Activated CD4-positive, alpha-beta memory T cell treated with anti-CD3 and anti-CD28 coated beads for 36 hours (primary cell): ENCODE data around the gene PACS1. TPM values are rescaled to one million over a fixed set of nuclear protein-coding genes. Genes with fewer than 3 reads are reported as not detected.

Experiments
- CTCF ChIA-PET: fragments of 350-600 bp; sonication (Branson Sonifier 250); formaldehyde crosslinking; loops from one replicate; lab custom pipeline; 2021; ENCODE audit warnings: antibody characterized with exemption, inconsistent platforms; lab: Charles Lee
- POLR2A ChIA-PET: fragments of 350-600 bp; sonication (Branson Sonifier 250); formaldehyde crosslinking; loops from one replicate; lab custom pipeline; 2021; ENCODE audit warnings: antibody characterized with exemption; lab: Charles Lee
- DNase-seq: peaks from one replicate; pipeline ENCODE4 v3.0.0-alpha.2; 2020
- H3K27ac Mint-ChIP-seq: one replicate; pipeline ENCODE4 v1.8.0; 2021; ENCODE audit warnings: mixed read lengths
- H3K27me3 Mint-ChIP-seq: one replicate; pipeline ENCODE4 v1.8.0; 2021; ENCODE audit warnings: mixed read lengths
- H3K36me3 Mint-ChIP-seq: one replicate; pipeline ENCODE4 v1.8.0; 2021; ENCODE audit warnings: mixed read lengths
- H3K4me1 Mint-ChIP-seq: one replicate; pipeline ENCODE4 v1.8.0; 2021; ENCODE audit warnings: low read depth, mixed read lengths
- H3K4me3 Mint-ChIP-seq: one replicate; pipeline ENCODE4 v1.8.0; 2021; ENCODE audit warnings: mild to moderate bottlenecking, mixed read lengths
- H3K9me3 Mint-ChIP-seq: one replicate; pipeline ENCODE4 v1.8.0; 2021; ENCODE audit warnings: mixed read lengths
- intact Hi-C: fragments of 100-400 bp; cut with micrococcal nuclease; formaldehyde crosslinking; loops from one replicate; pipeline ENCODE4 v1.15.1; 2023
- total RNA-seq, 2 experiments: library from RNA; stranded (reverse); gene quantifications; one replicate each; pipeline ENCODE4 v1.2.3, GENCODE V29; 2021

The PACS1 gene
- total RNA-seq, 2 experiments from 2014 or later, result 82.0 to 84.1 TPM

- DNase-seq, result no peak
- Mint-ChIP-seq H3K36me3 (no peaks in the 10 kb centered on the region), H3K4me1 (peaks cover 14% of the 10 kb centered on the region), H3K9me3 (no peaks in the 10 kb centered on the region), H3K4me3 (no peak overlapping the region), H3K27ac (no peak overlapping the region), H3K27me3 (peaks cover 2% of the 10 kb centered on the region)
- intact Hi-C loops, result no loop called here
- ChIA-PET POLR2A (no interaction called here), CTCF (interaction anchor here (1.1 to 4.4 kb wide), 2 partner anchors 9 to 20 kb away, joined by 5 to 36 read pairs; partner anchors contain the start of gene SF3B2)
Measured at GRCh38 chr11:66042227-66042995, 27.7 kb upstream of the PACS1 start.

GRCh38 chr11:66042996-66043906 lies 26.8 kb upstream of the PACS1 start:
- POLR2A ChIA-PET, result no interaction called here
- Mint-ChIP-seq H3K9me3 (no peaks in the 10 kb centered on the region), H3K27ac (no peak overlapping the region), H3K36me3 (no peaks in the 10 kb centered on the region), H3K27me3 (peaks cover 2% of the 10 kb centered on the region), H3K4me1 (peaks cover 14% of the 10 kb centered on the region), H3K4me3 (no peak overlapping the region)
- intact Hi-C loops, result no loop called here
- CTCF ChIA-PET, result interaction anchor here (0.8 to 4.4 kb wide), 7 partner anchors 9 to 52 kb away, joined by 3 to 36 read pairs (median 10); partner anchors contain the start of gene SF3B2
- no peak for DNase-seq

GRCh38 chr11:66044757-66045156 lies 25.3 kb upstream of the PACS1 start:
- DNase-seq, result peak; percentile 57
- Mint-ChIP-seq H3K4me3 (peak overlapping the region; percentile 34), H3K27ac (peak overlapping the region; percentile 82), H3K27me3 (peaks cover 5% of the 10 kb centered on the region), H3K4me1 (peaks cover 21% of the 10 kb centered on the region), H3K9me3 (no peaks in the 10 kb centered on the region), H3K36me3 (no peaks in the 10 kb centered on the region)
- POLR2A ChIA-PET, result interaction anchor here (1.2 kb wide), 1 partner anchor 333 kb away, joined by 5 read pairs; the partner anchor contains the start of gene KAT5
- intact Hi-C loops, result no loop called here
- CTCF ChIA-PET, result interaction anchor here (0.6 to 4.4 kb wide), 46 partner anchors 8 to 341 kb away, joined by 3 to 36 read pairs (median 4); partner anchors contain the start of genes BANF1, CCDC85B, CST6 and FIBP

- ChIA-PET CTCF (interaction anchor here (0.6 to 4.4 kb wide), 47 partner anchors 9 to 341 kb away, joined by 3 to 36 read pairs (median 4); partner anchors contain the start of genes BANF1, CCDC85B, CST6 and EIF1AD), POLR2A (interaction anchor here (1.2 to 1.3 kb wide), 2 partner anchors 10 to 333 kb away, joined by 4 to 5 read pairs; partner anchors contain the start of gene KAT5)
- Mint-ChIP-seq H3K27me3 (peaks cover 5% of the 10 kb centered on the region), H3K36me3 (no peaks in the 10 kb centered on the region), H3K27ac (peak overlapping the region; percentile 82), H3K4me1 (peaks cover 21% of the 10 kb centered on the region), H3K4me3 (peak overlapping the region; percentile 42), H3K9me3 (no peaks in the 10 kb centered on the region)
- peak; percentile 88 for DNase-seq
- intact Hi-C loops, result no loop called here
Measured at GRCh38 chr11:66045177-66045639, 24.9 kb upstream of the PACS1 start.

- CTCF ChIA-PET, result interaction anchor here (0.7 to 4.4 kb wide), 4 partner anchors 12 to 24 kb away, joined by 3 to 36 read pairs (median 10); no protein-coding TSS in a partner anchor
- Mint-ChIP-seq H3K36me3 (no peaks in the 10 kb centered on the region), H3K4me3 (no peak overlapping the region), H3K9me3 (no peaks in the 10 kb centered on the region), H3K27ac (no peak overlapping the region), H3K27me3 (peaks cover 5% of the 10 kb centered on the region), H3K4me1 (peaks cover 31% of the 10 kb centered on the region)
- POLR2A ChIA-PET, result interaction anchor here (1.2 kb wide), 1 partner anchor 12 kb away, joined by 3 read pairs; no protein-coding TSS in a partner anchor
- intact Hi-C loops, result no loop called here
- DNase-seq, result no peak
Measured at GRCh38 chr11:66046901-66047300, 23.2 kb upstream of the PACS1 start.

GRCh38 chr11:66047541-66048365 lies 22.3 kb upstream of the PACS1 start:
- POLR2A ChIA-PET, result interaction anchor here (1.2 kb wide), 1 partner anchor 11 kb away, joined by 3 read pairs; no protein-coding TSS in a partner anchor
- DNase-seq, result no peak
- peaks cover 5% of the 10 kb centered on the region for H3K27me3 Mint-ChIP-seq
- CTCF ChIA-PET, result interaction anchor here (1.1 kb wide), 1 partner anchor 20 kb away, joined by 5 read pairs; no protein-coding TSS in a partner anchor
- intact Hi-C loops, result no loop called here
- H3K9me3 Mint-ChIP-seq, result no peaks in the 10 kb centered on the region
- peaks cover 5% of the 10 kb centered on the region for H3K36me3 Mint-ChIP-seq
- H3K4me3 Mint-ChIP-seq, result no peak overlapping the region
- H3K27ac Mint-ChIP-seq, result no peak overlapping the region
- H3K4me1 Mint-ChIP-seq, result peaks cover 36% of the 10 kb centered on the region

GRCh38 chr11:66048547-66049323 lies 21.3 kb upstream of the PACS1 start, which contains the start of gene GAL3ST3:
Gene GAL3ST3 (minus strand): TSS chr11:66049161. CDS start chr11:66045415, 3,746 bp downstream.
- Mint-ChIP-seq H3K36me3 (peaks cover 10% of the 10 kb centered on the region), H3K9me3 (no peaks in the 10 kb centered on the region), H3K27me3 (peaks cover 5% of the 10 kb centered on the region), H3K4me1 (peaks cover 45% of the 10 kb centered on the region), H3K27ac (no peak within 1 kb of the TSS), H3K4me3 (no peak within 1 kb of the TSS)
- DNase-seq, result no peak
- ChIA-PET POLR2A (no interaction called here), CTCF (interaction anchor here (3.8 kb wide), 1 partner anchor 26 kb away, joined by 24 read pairs; no protein-coding TSS in a partner anchor)
- intact Hi-C loops, result no loop called here

- Mint-ChIP-seq H3K9me3 (no peaks in the 10 kb centered on the region), H3K4me3 (peak overlapping the region; percentile 100), H3K27me3 (peaks cover 5% of the 10 kb centered on the region), H3K4me1 (peaks cover 42% of the 10 kb centered on the region), H3K36me3 (peaks cover 22% of the 10 kb centered on the region), H3K27ac (peak overlapping the region; percentile 97)
- DNase-seq, result no peak
- intact Hi-C loops, result loop anchor here (5.0 kb wide), 1 partner anchor 217 kb away; the partner anchor contains the start of gene RAB1B
- POLR2A ChIA-PET, result interaction anchor here (0.6 to 4.5 kb wide), 3 partner anchors 19 to 364 kb away, joined by 4 to 32 read pairs (median 8); partner anchors contain the start of genes BANF1 and PACS1
- CTCF ChIA-PET, result interaction anchor here (1.4 to 6.9 kb wide), 6 partner anchors 18 to 339 kb away, joined by 4 to 77 read pairs (median 6); partner anchors contain the start of genes FIBP, KAT5 and PACS1
Measured at GRCh38 chr11:66050581-66051231, 19.4 kb upstream of the PACS1 start.

GRCh38 chr11:66051371-66051765 lies 18.7 kb upstream of the PACS1 start:
- no peak for DNase-seq
- Mint-ChIP-seq H3K27me3 (peaks cover 5% of the 10 kb centered on the region), H3K4me1 (peaks cover 41% of the 10 kb centered on the region), H3K9me3 (no peaks in the 10 kb centered on the region), H3K4me3 (peak overlapping the region; percentile 100), H3K27ac (peak overlapping the region; percentile 97), H3K36me3 (peaks cover 25% of the 10 kb centered on the region)
- intact Hi-C loops, result loop anchor here (5.0 kb wide), 1 partner anchor 216 kb away; the partner anchor contains the start of gene RAB1B
- CTCF ChIA-PET, result interaction anchor here (0.9 to 6.9 kb wide), 11 partner anchors 9 to 340 kb away, joined by 3 to 77 read pairs (median 6); partner anchors contain the start of genes AP5B1, FIBP, KAT5 and PACS1
- POLR2A ChIA-PET, result interaction anchor here (0.6 to 4.5 kb wide), 6 partner anchors 18 to 365 kb away, joined by 3 to 32 read pairs (median 4); partner anchors contain the start of genes BANF1 and PACS1
